MM.1S (cell line): Measurements from ENCODE around the gene FCGBP.

ENCODE experiments used
- DNase-seq: peaks from one replicate; pipeline ENCODE4 v3.0.0-alpha.2; 2015
- H2AFZ ChIP-seq: fragments of 300-600 bp; sonication (generic); 2 replicates; pipeline ENCODE4 v1.6.0; 2016; ENCODE audit warnings: antibody characterized with exemption, low read length
- H3F3A ChIP-seq: fragments of 300-600 bp; sonication (generic); 2 replicates; pipeline ENCODE4 v1.6.1; 2016; ENCODE audit warnings: mild to moderate bottlenecking, antibody characterized with exemption, low read length, moderate library complexity, mixed read lengths; ENCODE audit not compliant: insufficient read depth
- H3K27ac ChIP-seq: fragments of 300-600 bp; sonication (generic); 2 replicates; pipeline ENCODE4 v1.5.1; 2016; ENCODE audit warnings: mild to moderate bottlenecking, low read length
- H3K27me3 ChIP-seq: fragments of 300-600 bp; sonication (generic); replicated peaks from 2 replicates; pipeline ENCODE4 v1.6.0; 2016; ENCODE audit warnings: low read length; ENCODE audit not compliant: insufficient read depth
- H3K36me3 ChIP-seq: fragments of 300-600 bp; sonication (generic); replicated peaks from 2 replicates; pipeline ENCODE4 v1.6.1; 2016; ENCODE audit warnings: mild to moderate bottlenecking, low read length, mixed read lengths; ENCODE audit not compliant: insufficient read depth
- H3K4me1 ChIP-seq: fragments of 300-600 bp; sonication (generic); 2 replicates; pipeline ENCODE4 v1.6.1; 2016; ENCODE audit warnings: low read length, mixed read lengths
- H3K4me2 ChIP-seq: fragments of 300-600 bp; sonication (generic); 2 replicates; pipeline ENCODE4 v1.6.0; 2016; ENCODE audit warnings: low read depth, low read length
- H3K4me3 ChIP-seq: fragments of 300-600 bp; sonication (generic); 2 replicates; pipeline ENCODE4 v1.5.1; 2016; ENCODE audit warnings: low read length, mixed read lengths
- H3K79me2 ChIP-seq: fragments of 300-600 bp; sonication (generic); 2 replicates; pipeline ENCODE4 v1.6.1; 2016; ENCODE audit warnings: mixed run types, low read length, mixed read lengths
- H3K9ac ChIP-seq: fragments of 300-600 bp; sonication (generic); 2 replicates; pipeline ENCODE4 v1.6.1; 2016; ENCODE audit warnings: low read length, mixed read lengths
- H3K9me2 ChIP-seq: fragments of 300-600 bp; sonication (generic); replicated peaks from 2 replicates; pipeline ENCODE4 v1.6.1; 2016; ENCODE audit warnings: mild to moderate bottlenecking, low read length, mixed read lengths; ENCODE audit not compliant: insufficient read depth
- H3K9me3 ChIP-seq: fragments of 300-600 bp; sonication (generic); replicated peaks from 2 replicates; pipeline ENCODE4 v1.6.1; 2016; ENCODE audit warnings: mild to moderate bottlenecking, low read length, mixed read lengths; ENCODE audit not compliant: insufficient read depth
- H4K20me1 ChIP-seq: fragments of 300-600 bp; sonication (generic); 2 replicates; pipeline ENCODE4 v1.6.1; 2016; ENCODE audit warnings: mild to moderate bottlenecking, low read length, moderate library complexity, mixed read lengths; ENCODE audit not compliant: insufficient read depth
- CTCF ChIP-seq: fragments of 300-600 bp; sonication (generic); IDR thresholded peaks from 2 replicates; pipeline ENCODE4 v1.5.1; 2016; ENCODE audit warnings: antibody characterized with exemption, low read length, mixed read lengths
- EZH2 ChIP-seq: fragments of 300-600 bp; sonication (generic); optimal IDR thresholded peaks from 2 replicates; pipeline ENCODE3; 2017; ENCODE audit warnings: low read depth, mild to moderate bottlenecking, antibody characterized with exemption, low read length, mixed read lengths
- EZH2phosphoT487 ChIP-seq: fragments of 300-600 bp; sonication (generic); IDR thresholded peaks from 2 replicates; pipeline ENCODE4 v1.6.1; 2018; ENCODE audit warnings: antibody characterized with exemption, low read length

Gene FCGBP

DNA sequence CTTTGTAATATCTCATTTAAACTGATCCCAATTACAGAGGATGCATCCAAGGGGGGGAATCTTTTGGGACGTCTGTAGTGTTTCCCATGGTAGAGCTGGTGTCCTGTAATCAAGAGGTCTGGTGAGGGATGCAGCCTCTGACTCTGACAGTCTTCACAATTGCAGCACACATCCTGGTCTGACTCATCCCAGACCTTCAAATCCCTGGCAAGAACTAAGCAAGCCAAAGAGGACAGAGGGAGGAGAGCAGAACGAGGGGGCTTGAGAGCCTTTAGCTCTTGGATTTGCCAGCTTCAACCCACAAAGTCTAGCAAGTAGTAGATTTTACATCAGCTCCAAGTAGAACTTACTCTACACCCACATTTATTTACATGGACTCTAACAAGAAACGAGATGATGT is 17.3 kb upstream of the FCGBP start:
- Histone ChIP-seq H3K27ac (no peak overlapping the region), H3K9me2 (no peaks in the 10 kb centered on the region), H3K79me2 (no peaks in the 10 kb centered on the region), H3K36me3 (no peaks in the 10 kb centered on the region), H3K4me1 (peaks cover 16% of the 10 kb centered on the region), H3K9ac (no peak overlapping the region), H3K4me3 (no peak overlapping the region), H3K27me3 (no peaks in the 10 kb centered on the region), H4K20me1 (no peaks in the 10 kb centered on the region), H3K4me2 (no peak overlapping the region), H3F3A (no peaks in the 10 kb centered on the region), H3K9me3 (no peaks in the 10 kb centered on the region), H2AFZ (no peak overlapping the region)
- no peak for DNase-seq
- TF ChIP-seq CTCF (no peak), EZH2 (no peak), EZH2phosphoT487 (no peak)

GRCh38 chr19:39951065-39951650 is 16.7 kb upstream of the FCGBP start:
- Histone ChIP-seq H3K27me3 (no peaks in the 10 kb centered on the region), H3F3A (no peaks in the 10 kb centered on the region), H3K9ac (no peak overlapping the region), H3K4me3 (no peak overlapping the region), H4K20me1 (no peaks in the 10 kb centered on the region), H3K9me3 (no peaks in the 10 kb centered on the region), H3K4me2 (no peak overlapping the region), H3K79me2 (no peaks in the 10 kb centered on the region), H3K9me2 (no peaks in the 10 kb centered on the region), H3K36me3 (no peaks in the 10 kb centered on the region), H3K27ac (no peak overlapping the region), H2AFZ (no peak overlapping the region), H3K4me1 (peaks cover 16% of the 10 kb centered on the region)
- TF ChIP-seq EZH2 (no peak), CTCF (no peak)
- DNase-seq, result no peak

DNA sequence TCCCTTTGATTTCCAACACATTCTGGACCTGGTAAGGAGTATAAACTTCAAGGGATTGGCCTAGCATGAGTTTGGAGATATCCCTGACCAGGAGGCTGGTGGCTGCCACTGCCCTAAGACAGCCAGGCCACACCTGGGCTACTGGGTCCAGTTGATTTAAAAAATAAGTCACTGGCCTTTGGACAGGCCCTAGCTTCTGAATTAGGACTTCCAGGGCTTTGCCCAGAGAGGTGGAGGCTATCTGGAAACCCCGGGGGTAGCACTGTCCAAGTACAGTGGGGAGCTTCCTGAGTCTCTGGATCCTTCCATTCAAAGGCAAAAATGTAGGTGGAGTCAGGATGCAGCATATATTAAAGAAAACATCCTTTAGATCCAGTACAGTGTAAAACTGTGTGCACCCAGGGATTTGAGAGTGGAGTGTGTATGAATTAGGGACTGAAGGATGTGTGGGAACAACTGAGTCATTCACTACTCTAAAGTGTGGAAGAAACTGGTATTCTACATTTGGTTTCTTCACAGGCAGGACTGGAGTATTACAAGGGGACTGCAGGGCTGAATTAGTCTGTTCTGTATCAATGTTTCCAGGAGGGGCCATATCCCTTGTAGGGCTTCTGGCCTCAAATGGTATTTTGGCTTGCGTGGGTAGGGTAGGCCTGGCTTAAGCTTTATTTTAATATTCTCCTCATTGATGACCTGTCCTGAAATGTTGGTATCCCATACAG is 14.8 kb upstream of the FCGBP start:
- H3K4me1 ChIP-seq, result peaks cover 16% of the 10 kb centered on the region
- no peak overlapping the region for H3K4me3 ChIP-seq
- no peaks in the 10 kb centered on the region for H3K9me2 ChIP-seq
- H3F3A ChIP-seq, result no peaks in the 10 kb centered on the region
- no peak for DNase-seq
- H3K9ac ChIP-seq, result no peak overlapping the region
- TF ChIP-seq CTCF (no peak), EZH2phosphoT487 (no peak), EZH2 (no peak)
- H3K27ac ChIP-seq, result no peak overlapping the region
- no peaks in the 10 kb centered on the region for H3K36me3 ChIP-seq
- H2AFZ ChIP-seq, result no peak overlapping the region
- H3K27me3 ChIP-seq, result no peaks in the 10 kb centered on the region
- H3K9me3 ChIP-seq, result no peaks in the 10 kb centered on the region
- no peak overlapping the region for H3K4me2 ChIP-seq
- H3K79me2 ChIP-seq, result no peaks in the 10 kb centered on the region
- no peaks in the 10 kb centered on the region for H4K20me1 ChIP-seq
